CD4-positive, CD25-positive, alpha-beta regulatory T cell (primary cell): ENCODE results near the gene AGL. TPM values are rescaled to one million over a fixed set of nuclear protein-coding genes. Genes with fewer than 3 reads are reported as not detected.
"Not testable (repeated sequence)": the region's sequence is repeated elsewhere in the genome, so short reads cannot be mapped to it uniquely, and the experiment has no call there.

ENCODE experiments used
- ATAC-seq, 2 donors: fragments of 150-1000 bp; cut with Tn5 transposase; one replicate each; pipeline ENCODE4 v1.10.0; 2021; ENCODE audit warnings: low read depth in 2 of 2, moderate number of reproducible peaks in 2 of 2, moderate library complexity in 1 of 2
- DNase-seq, 3 donors: peaks; one replicate each; pipeline versions ENCODE4 v3.0.0 to v3.0.0-alpha.2; 2012 to 2022; ENCODE audit warnings: mixed read lengths in 1 of 3
- H3K27ac ChIP-seq: one replicate; pipeline ENCODE4 v1.7.0; 2013; ENCODE audit warnings: mild to moderate bottlenecking, low read length; ENCODE audit not compliant: insufficient read depth, poor library complexity, severe bottlenecking
- H3K27me3 ChIP-seq: one replicate; pipeline ENCODE4 v1.7.0; 2013; ENCODE audit warnings: low read length; ENCODE audit not compliant: control insufficient read depth, insufficient read depth
- H3K36me3 ChIP-seq: one replicate; pipeline ENCODE4 v1.7.0; 2013; ENCODE audit warnings: mild to moderate bottlenecking, low read length, moderate library complexity; ENCODE audit not compliant: control insufficient read depth, insufficient read depth
- H3K4me1 ChIP-seq: 2 replicates; pipeline ENCODE4 v1.7.0; 2013; ENCODE audit warnings: mild to moderate bottlenecking, low read length; ENCODE audit not compliant: insufficient read depth, control insufficient read depth, poor library complexity, severe bottlenecking
- H3K4me3 ChIP-seq: one replicate; pipeline ENCODE4 v1.7.0; 2013; ENCODE audit warnings: low read depth, mild to moderate bottlenecking, low read length, moderate library complexity
- H3K9me3 ChIP-seq, 2 experiments: 1 replicate in 1 of 2; 2 replicates in 1 of 2; pipeline ENCODE4 v1.7.0; 2013; ENCODE audit warnings: low read length in 2 of 2, mild to moderate bottlenecking in 1 of 2, moderate library complexity in 1 of 2; ENCODE audit not compliant: control insufficient read depth in 2 of 2
- H3K27ac Mint-ChIP-seq, 3 donors: one replicate each; pipeline ENCODE4 v1.8.0; 2020 to 2022; ENCODE audit warnings: mild to moderate bottlenecking in 3 of 3, mixed read lengths in 3 of 3, moderate library complexity in 2 of 3
- H3K27me3 Mint-ChIP-seq: one replicate; pipeline ENCODE4 v1.8.0; 2022; ENCODE audit warnings: mild to moderate bottlenecking, mixed read lengths
- H3K36me3 Mint-ChIP-seq: one replicate; pipeline ENCODE4 v1.8.0; 2020; ENCODE audit warnings: mixed read lengths
- H3K4me1 Mint-ChIP-seq, 4 donors: one replicate each; pipeline ENCODE4 v1.8.0; 2020 to 2022; ENCODE audit warnings: mixed read lengths in 4 of 4, mild to moderate bottlenecking in 1 of 4
- H3K4me3 Mint-ChIP-seq, 4 donors: one replicate each; pipeline ENCODE4 v1.8.0; 2020 to 2022; ENCODE audit warnings: mild to moderate bottlenecking in 4 of 4, mixed read lengths in 4 of 4, moderate library complexity in 3 of 4
- H3K9me3 Mint-ChIP-seq, 7 donors: one replicate each; pipeline ENCODE4 v1.8.0; 2020 to 2022; ENCODE audit warnings: mixed read lengths in 7 of 7, mild to moderate bottlenecking in 3 of 7, moderate library complexity in 2 of 7
- polyA plus RNA-seq, 4 donors: library from polyadenylated mRNA; unstranded; fragments of 300-500 nt; fragmentation: Illumina TruSeq; gene quantifications; one replicate each; pipeline ENCODE4 v1.2.3, GENCODE V29; 2021
- total RNA-seq: library from RNA; stranded (reverse); gene quantifications from one replicate; pipeline ENCODE4 v1.2.3, GENCODE V29; 2022

Gene AGL
- total and polyA plus RNA-seq, 5 donors from 2014 or later, result 8.5 to 11.9 (median 9.8) TPM

DNA sequence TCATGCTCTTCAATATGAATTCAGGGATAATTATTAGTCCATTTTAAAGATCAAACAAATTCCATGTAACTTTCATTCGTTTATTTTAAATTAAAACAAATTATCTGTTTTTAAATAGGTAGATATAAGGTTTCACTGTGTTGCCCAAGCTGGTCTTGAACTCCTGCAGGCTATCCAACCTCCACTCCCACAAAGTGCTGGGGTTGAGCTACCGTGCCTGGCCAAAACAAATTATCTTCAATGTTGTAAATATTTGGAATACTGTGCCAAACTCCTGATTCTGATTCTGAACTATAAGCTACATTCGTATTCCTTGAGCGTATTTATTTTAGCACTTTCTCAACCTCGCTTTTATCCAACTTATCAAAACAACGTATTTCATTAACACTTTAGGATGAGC is 19.6 kb downstream of the AGL start:
- H3K27me3 Mint-ChIP-seq, result no peaks in the 10 kb centered on the region
- peaks cover 16% of the 10 kb centered on the region for H3K36me3 Mint-ChIP-seq
- Histone ChIP-seq H3K4me3 (no peak overlapping the region), H3K4me1 (no peaks in the 10 kb centered on the region), H3K36me3 (peaks cover 10% of the 10 kb centered on the region), H3K27ac (no peak overlapping the region), H3K9me3 (no peaks in the 10 kb centered on the region), H3K27me3 (no peaks in the 10 kb centered on the region)
- ATAC-seq (no peak), DNase-seq (no peak)
- H3K9me3 Mint-ChIP-seq, result no peaks in the 10 kb centered on the region
- no peaks in the 10 kb centered on the region for H3K4me1 Mint-ChIP-seq
- no peak overlapping the region for H3K27ac Mint-ChIP-seq
- no peak overlapping the region for H3K4me3 Mint-ChIP-seq

DNA sequence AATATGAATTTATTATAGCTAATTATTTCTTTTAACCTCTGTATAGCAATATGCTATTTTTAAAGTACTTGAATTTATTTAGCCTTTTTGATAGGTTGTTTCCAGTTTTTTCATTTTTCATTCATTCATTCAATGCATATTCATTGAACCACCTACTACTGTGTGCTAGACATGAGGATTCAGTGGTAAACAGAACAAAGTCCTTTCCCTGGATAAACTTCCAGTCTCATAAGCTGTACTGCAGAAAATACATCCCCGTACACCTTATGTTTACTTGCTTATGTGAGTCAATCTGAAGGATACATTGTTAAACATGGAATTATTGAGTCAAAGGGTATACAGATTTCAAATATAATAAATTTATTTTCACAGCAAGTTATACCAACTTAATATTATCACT is 21.9 kb downstream of the AGL start:
- Mint-ChIP-seq H3K9me3 (no peaks in the 10 kb centered on the region), H3K36me3 (peaks cover 16% of the 10 kb centered on the region), H3K4me3 (no peak overlapping the region), H3K4me1 (no peaks in the 10 kb centered on the region), H3K27me3 (no peaks in the 10 kb centered on the region), H3K27ac (no peak overlapping the region)
- ATAC-seq (no peak), DNase-seq (no peak)
- H3K36me3 ChIP-seq, result peaks cover 17% of the 10 kb centered on the region
- H3K4me1 ChIP-seq, result no peaks in the 10 kb centered on the region
- H3K4me3 ChIP-seq, result no peak overlapping the region
- H3K27me3 ChIP-seq, result no peaks in the 10 kb centered on the region
- H3K27ac ChIP-seq, result no peak overlapping the region
- no peaks in the 10 kb centered on the region for H3K9me3 ChIP-seq

DNA sequence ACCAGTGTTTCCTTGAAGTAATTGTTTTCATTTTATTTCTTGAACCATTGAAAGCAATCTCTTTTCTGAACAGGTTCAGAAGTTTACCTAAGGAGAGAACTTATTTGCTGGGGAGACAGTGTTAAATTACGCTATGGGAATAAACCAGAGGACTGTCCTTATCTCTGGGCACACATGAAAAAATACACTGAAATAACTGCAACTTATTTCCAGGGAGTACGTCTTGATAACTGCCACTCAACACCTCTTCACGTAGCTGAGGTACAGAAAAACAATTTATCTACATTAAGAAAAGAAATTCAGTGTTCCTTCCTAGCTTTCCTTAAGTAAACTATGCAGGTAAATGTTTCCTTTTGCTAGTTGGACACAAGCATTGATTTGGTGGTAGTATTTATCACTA is 27.4 kb downstream of the AGL start:
- no peak for DNase-seq
- Histone ChIP-seq H3K4me1 (no peaks in the 10 kb centered on the region), H3K9me3 (no peaks in the 10 kb centered on the region), H3K36me3 (peaks cover 31% of the 10 kb centered on the region), H3K27ac (no peak overlapping the region), H3K27me3 (no peaks in the 10 kb centered on the region), H3K4me3 (no peak overlapping the region)
- Mint-ChIP-seq H3K36me3 (peaks cover 34% of the 10 kb centered on the region), H3K27me3 (no peaks in the 10 kb centered on the region), H3K9me3 (no peaks in the 10 kb centered on the region), H3K4me3 (no peak overlapping the region), H3K27ac (no peak overlapping the region), H3K4me1 (peaks cover 0 to 3% (median 0%) of the 10 kb centered on the region in 4 donors)
- ATAC-seq, result no peak

DNA sequence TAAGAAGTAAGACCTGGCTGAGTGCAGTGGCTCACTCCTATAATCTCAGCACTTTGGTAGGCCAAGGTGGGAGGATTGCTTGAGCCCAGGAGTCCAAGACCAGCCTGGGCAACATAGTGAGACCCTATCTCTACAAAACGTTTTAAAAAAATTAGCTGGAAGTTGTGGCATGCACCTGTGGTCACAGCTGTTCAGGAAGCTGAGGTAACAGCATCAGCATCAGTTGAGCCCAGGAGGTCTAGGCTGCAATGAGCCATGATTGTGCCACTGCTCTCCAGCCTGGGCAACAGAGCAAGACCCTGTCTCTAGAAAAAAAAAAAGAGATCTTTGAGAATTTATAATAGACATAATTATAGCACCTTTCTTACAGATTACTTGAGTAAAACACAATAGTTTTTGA is 36.0 kb downstream of the AGL start:
- Mint-ChIP-seq H3K4me1 (peaks cover 0 to 9% (median 0%) of the 10 kb centered on the region in 4 donors), H3K4me3 (no peak overlapping the region), H3K27me3 (no peaks in the 10 kb centered on the region), H3K9me3 (no peaks in the 10 kb centered on the region), H3K27ac (no peak overlapping the region), H3K36me3 (peaks cover 44% of the 10 kb centered on the region)
- H3K27ac ChIP-seq, result no peak overlapping the region
- H3K36me3 ChIP-seq, result peaks cover 42% of the 10 kb centered on the region
- H3K4me1 ChIP-seq, result no peaks in the 10 kb centered on the region
- H3K27me3 ChIP-seq, result no peaks in the 10 kb centered on the region
- no peaks in the 10 kb centered on the region for H3K9me3 ChIP-seq
- ATAC-seq (no peak), DNase-seq (no peak)
- no peak overlapping the region for H3K4me3 ChIP-seq

DNA sequence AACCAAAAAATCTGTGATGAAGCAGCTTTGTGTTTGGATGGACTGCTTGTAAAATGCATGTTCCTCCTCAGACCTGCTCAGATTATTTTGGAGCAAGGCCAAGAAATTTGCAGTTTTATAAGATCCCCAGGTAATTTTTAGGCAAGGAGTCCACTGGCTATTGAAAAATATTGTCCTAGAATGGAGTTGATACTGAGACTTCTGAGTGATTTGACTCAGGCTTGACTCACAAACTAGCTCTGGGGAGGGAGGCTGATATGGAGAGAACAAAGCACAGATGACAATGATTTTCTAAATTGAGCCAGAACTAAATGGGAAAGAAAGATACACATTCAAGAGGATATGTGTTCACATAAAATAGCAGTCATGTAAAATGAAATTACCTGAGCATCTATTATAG is 36.7 kb downstream of the AGL start:
- peaks cover 44% of the 10 kb centered on the region for H3K36me3 ChIP-seq

DNA sequence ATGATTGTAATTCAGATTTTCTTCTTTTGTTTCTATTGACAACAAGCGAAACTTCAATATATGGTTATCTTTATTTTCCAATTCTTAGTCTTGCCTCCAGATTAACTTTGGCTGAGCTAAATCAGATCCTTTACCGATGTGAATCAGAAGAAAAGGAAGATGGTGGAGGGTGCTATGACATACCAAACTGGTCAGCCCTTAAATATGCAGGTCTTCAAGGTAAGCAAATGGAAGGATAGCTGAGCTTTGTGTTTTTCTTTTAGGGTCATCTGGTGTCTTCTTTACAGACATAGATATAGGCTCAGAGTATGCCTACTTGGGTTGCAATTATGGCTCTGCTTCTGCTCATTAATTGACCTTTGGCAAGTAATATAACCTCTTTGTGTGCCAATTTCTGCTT is 37.7 kb downstream of the AGL start:
- Histone ChIP-seq H3K36me3 (peaks cover 51% of the 10 kb centered on the region), H3K4me3 (no peak overlapping the region), H3K4me1 (no peaks in the 10 kb centered on the region), H3K27ac (no peak overlapping the region), H3K27me3 (no peaks in the 10 kb centered on the region), H3K9me3 (no peaks in the 10 kb centered on the region)
- no peak overlapping the region for H3K27ac Mint-ChIP-seq
- H3K27me3 Mint-ChIP-seq, result no peaks in the 10 kb centered on the region
- ATAC-seq (no peak), DNase-seq (no peak)
- no peaks in the 10 kb centered on the region for H3K9me3 Mint-ChIP-seq
- H3K4me1 Mint-ChIP-seq, result peaks cover 0 to 9% (median 0%) of the 10 kb centered on the region in 4 donors
- peaks cover 39% of the 10 kb centered on the region for H3K36me3 Mint-ChIP-seq
- no peak overlapping the region for H3K4me3 Mint-ChIP-seq

More for the DNA sequence above, 36.7 kb downstream of the AGL start:
- H3K4me3 Mint-ChIP-seq, result no peak overlapping the region
- Histone ChIP-seq H3K9me3 (no peaks in the 10 kb centered on the region), H3K27me3 (no peaks in the 10 kb centered on the region), H3K4me1 (no peaks in the 10 kb centered on the region), H3K4me3 (no peak overlapping the region), H3K27ac (no peak overlapping the region)
- no peak overlapping the region for H3K27ac Mint-ChIP-seq
- H3K36me3 Mint-ChIP-seq, result peaks cover 42% of the 10 kb centered on the region
- DNase-seq, result no peak
- no peaks in the 10 kb centered on the region for H3K27me3 Mint-ChIP-seq
- ATAC-seq, result no peak
- peaks cover 0 to 9% (median 0%) of the 10 kb centered on the region in 4 donors for H3K4me1 Mint-ChIP-seq
- H3K9me3 Mint-ChIP-seq, result no peaks in the 10 kb centered on the region

DNA sequence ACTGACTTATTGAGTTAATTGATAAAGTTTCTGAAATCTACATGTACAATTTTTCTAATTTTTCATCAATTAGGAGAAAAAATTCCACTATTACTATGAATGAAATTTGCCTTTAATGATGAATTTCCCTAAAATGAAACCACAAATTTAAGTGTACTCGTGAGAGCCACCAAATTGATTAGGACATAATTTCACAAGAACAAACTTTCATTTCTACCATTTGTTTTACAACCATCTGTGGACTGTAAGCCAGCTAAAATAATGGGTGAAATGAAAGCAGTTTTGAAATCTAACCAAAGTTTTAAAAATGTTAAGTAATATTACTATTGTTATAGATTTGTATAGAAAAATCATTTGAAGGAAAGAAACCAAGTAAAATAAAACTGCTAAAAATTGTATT is 41.8 kb downstream of the AGL start:
- Histone ChIP-seq H3K9me3 (no peaks in the 10 kb centered on the region), H3K4me1 (no peaks in the 10 kb centered on the region), H3K4me3 (no peak overlapping the region), H3K36me3 (peaks cover 39% of the 10 kb centered on the region), H3K27ac (no peak overlapping the region), H3K27me3 (no peaks in the 10 kb centered on the region)
- H3K36me3 Mint-ChIP-seq, result peaks cover 41% of the 10 kb centered on the region
- peaks cover 0 to 6% (median 0%) of the 10 kb centered on the region in 4 donors for H3K4me1 Mint-ChIP-seq
- no peak for DNase-seq
- no peak overlapping the region for H3K4me3 Mint-ChIP-seq
- ATAC-seq, result no peak
- no peak overlapping the region for H3K27ac Mint-ChIP-seq
- no peaks in the 10 kb centered on the region for H3K9me3 Mint-ChIP-seq
- no peaks in the 10 kb centered on the region for H3K27me3 Mint-ChIP-seq

DNA sequence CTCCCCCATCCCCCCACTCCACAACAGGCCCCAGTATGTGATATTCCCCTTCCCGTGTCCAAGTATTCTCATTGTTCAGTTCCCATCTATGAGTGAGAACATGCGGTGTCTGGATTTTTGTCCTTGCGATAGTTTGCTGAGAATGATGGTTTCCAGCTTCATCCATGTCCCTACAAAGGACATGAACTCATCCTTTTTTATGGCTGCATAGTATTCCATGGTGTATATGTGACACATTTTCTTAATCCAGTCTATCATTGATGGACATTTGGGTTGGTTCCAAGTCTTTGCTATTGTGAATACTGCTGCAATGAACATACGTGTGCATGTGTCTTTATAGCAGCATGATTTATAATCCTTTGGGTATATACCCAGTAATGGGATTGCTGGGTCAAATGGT is 53.1 kb downstream of the AGL start:
- not testable (repeated sequence) for H3K9me3 ChIP-seq, H3K27ac Mint-ChIP-seq, H3K4me1 ChIP-seq, H3K27me3 Mint-ChIP-seq, H3K27me3 ChIP-seq, H3K4me3 Mint-ChIP-seq, H3K4me3 ChIP-seq, DNase-seq, ATAC-seq, H3K27ac ChIP-seq
- peaks cover 22% of the 10 kb centered on the region for H3K36me3 ChIP-seq
- peaks cover 47% of the 10 kb centered on the region for H3K36me3 Mint-ChIP-seq
- H3K9me3 Mint-ChIP-seq, result peaks cover 0 to 18% (median 6%) of the 10 kb centered on the region in 7 donors
- H3K4me1 Mint-ChIP-seq, result peaks cover 2 to 14% (median 3%) of the 10 kb centered on the region in 4 donors
